CD14-positive monocyte (primary cell): ENCODE measurements around the gene ATG4B. TPM values are rescaled to one million over a fixed set of nuclear protein-coding genes. Genes with fewer than 3 reads are reported as not detected.

Source experiments
- DNase-seq, 3 donors: peaks; one replicate each; pipeline ENCODE4 v3.0.0-alpha.2; 2011 to 2022
- H2AFZ ChIP-seq: 2 replicates; pipeline ENCODE4 v1.6.0; 2012; ENCODE audit warnings: mild to moderate bottlenecking, low read depth, low read length, inconsistent platforms; ENCODE audit not compliant: insufficient read depth, poor library complexity, severe bottlenecking
- H3K27ac ChIP-seq, 2 donors: 1 replicate in 1 of 2; 2 replicates in 1 of 2; pipeline ENCODE4 v1.5.1; 2012 to 2013; ENCODE audit warnings: low read length in 2 of 2, control low read depth in 1 of 2, inconsistent platforms in 1 of 2, low read depth in 1 of 2, mild to moderate bottlenecking in 1 of 2
- H3K27me3 ChIP-seq, 2 donors: one replicate each; pipeline versions ENCODE4 v1.6.0 to v1.6.1; 2011 to 2013; ENCODE audit warnings: low read length in 2 of 2; ENCODE audit not compliant: control insufficient read depth in 2 of 2, insufficient read depth in 2 of 2
- H3K36me3 ChIP-seq, 2 donors: replicated peaks in 1 of 2; 1 replicate in 1 of 2; 2 replicates in 1 of 2; pipeline versions ENCODE4 v1.5.1 to v1.6.1; 2012 to 2013; ENCODE audit warnings: low read length in 2 of 2, control low read depth in 1 of 2, inconsistent platforms in 1 of 2, mild to moderate bottlenecking in 1 of 2; ENCODE audit not compliant: insufficient read depth in 2 of 2, control insufficient read depth in 1 of 2
- H3K4me1 ChIP-seq, 2 donors: 1 replicate in 1 of 2; 2 replicates in 1 of 2; pipeline versions ENCODE4 v1.5.1 to v1.6.1; 2012 to 2013; ENCODE audit warnings: low read length in 2 of 2, control low read depth in 1 of 2, inconsistent platforms in 1 of 2, mild to moderate bottlenecking in 1 of 2, moderate library complexity in 1 of 2; ENCODE audit not compliant: insufficient read depth in 2 of 2, control insufficient read depth in 1 of 2
- H3K4me2 ChIP-seq: replicated peaks from 2 replicates; pipeline ENCODE3; 2012; ENCODE audit warnings: low read length, moderate library complexity, mild to moderate bottlenecking; ENCODE audit not compliant: poor library complexity, severe bottlenecking; ENCODE audit errors: extremely low read depth
- H3K4me3 ChIP-seq, 3 experiments: fragments of 200-600 bp in 1 of 3; sonication (generic) in 1 of 3; replicated peaks in 1 of 3; 1 replicate in 2 of 3; 2 replicates in 1 of 3; pipeline ENCODE4 v1.5.1; 2011 to 2013; ENCODE audit warnings: low read length in 3 of 3, mild to moderate bottlenecking in 3 of 3, control low read depth in 2 of 3, low read depth in 2 of 3, inconsistent platforms in 1 of 3, moderate library complexity in 1 of 3
- H3K79me2 ChIP-seq: 2 replicates; pipeline ENCODE4 v1.6.0; 2012; ENCODE audit warnings: mild to moderate bottlenecking, control low read depth, inconsistent platforms, low read length, moderate library complexity; ENCODE audit not compliant: insufficient read depth
- H3K9ac ChIP-seq: 2 replicates; pipeline ENCODE4 v1.6.0; 2017; ENCODE audit warnings: low read length, mild to moderate bottlenecking; ENCODE audit not compliant: insufficient read depth, poor library complexity, severe bottlenecking
- H3K9me3 ChIP-seq, 2 donors: replicated peaks in 1 of 2; 1 replicate in 1 of 2; 2 replicates in 1 of 2; pipeline versions ENCODE4 v1.5.1 to v1.6.1; 2012 to 2013; ENCODE audit warnings: low read length in 2 of 2, control low read depth in 1 of 2; ENCODE audit not compliant: control insufficient read depth in 1 of 2, insufficient read depth in 1 of 2
- H4K20me1 ChIP-seq: 2 replicates; pipeline ENCODE4 v1.6.0; 2012; ENCODE audit warnings: mild to moderate bottlenecking, low read length, control low read depth, moderate library complexity; ENCODE audit not compliant: insufficient read depth
- H3K27ac Mint-ChIP-seq, 7 donors: one replicate each; pipeline ENCODE4 v1.8.0; 2020; ENCODE audit warnings: mild to moderate bottlenecking in 7 of 7, mixed read lengths in 7 of 7, moderate library complexity in 6 of 7, inconsistent platforms in 2 of 7
- H3K27me3 Mint-ChIP-seq, 3 donors: one replicate each; pipeline ENCODE4 v1.8.0; 2021 to 2022; ENCODE audit warnings: low read depth in 3 of 3, mild to moderate bottlenecking in 3 of 3, mixed read lengths in 3 of 3, moderate library complexity in 3 of 3, inconsistent platforms in 1 of 3
- H3K36me3 Mint-ChIP-seq, 2 donors: one replicate each; pipeline ENCODE4 v1.8.0; 2020; ENCODE audit warnings: mixed read lengths in 2 of 2, inconsistent platforms in 1 of 2, mild to moderate bottlenecking in 1 of 2
- H3K4me1 Mint-ChIP-seq: one replicate; pipeline ENCODE4 v1.8.0; 2020; ENCODE audit warnings: mild to moderate bottlenecking, mixed read lengths
- H3K4me3 Mint-ChIP-seq, 2 donors: one replicate each; pipeline ENCODE4 v1.8.0; 2020; ENCODE audit warnings: mild to moderate bottlenecking in 2 of 2, mixed read lengths in 2 of 2, moderate library complexity in 1 of 2
- H3K9me3 Mint-ChIP-seq, 7 donors: one replicate each; pipeline ENCODE4 v1.8.0; 2020 to 2022; ENCODE audit warnings: mixed read lengths in 7 of 7, mild to moderate bottlenecking in 6 of 7, moderate library complexity in 6 of 7, inconsistent platforms in 2 of 7
- WGBS: methylation state at CpG from one replicate; pipeline ENCODE4 v1.1.5; 2013; ENCODE audit warnings: missing lambda C conversion rate; ENCODE audit not compliant: insufficient coverage; 5-methylcytosine and 5-hydroxymethylcytosine counted together
- intact Hi-C, 2 donors: fragments of 100-400 bp; cut with micrococcal nuclease; formaldehyde crosslinking; loops; one replicate each; pipeline versions ENCODE4 v1.15.0 to v1.15.1; 2023
- polyA plus RNA-seq, 3 donors: library from polyadenylated mRNA; depleted of rRNA in 1 of 3; unstranded in 2 of 3; stranded (reverse) in 1 of 3; fragments of 300-500 nt in 2 of 3; fragments of >200 nt in 1 of 3; fragmentation: Illumina TruSeq in 2 of 3; gene quantifications; 1 replicate in 2 of 3; 2 replicates in 1 of 3; pipeline ENCODE4 v1.2.3, GENCODE V29; 2012 to 2021
- TF ChIP-seq, protein P1 (sequence below): fragments of 200-600 bp; IDR thresholded peaks from one replicate; pipeline ENCODE4 v1.8.0; 2022; ENCODE audit warnings: antibody characterized with exemption, mild to moderate bottlenecking

ATG4B gene
- polyA plus RNA-seq, 3 donors = 54.5 to 202 (median 58.9) TPM

DNA sequence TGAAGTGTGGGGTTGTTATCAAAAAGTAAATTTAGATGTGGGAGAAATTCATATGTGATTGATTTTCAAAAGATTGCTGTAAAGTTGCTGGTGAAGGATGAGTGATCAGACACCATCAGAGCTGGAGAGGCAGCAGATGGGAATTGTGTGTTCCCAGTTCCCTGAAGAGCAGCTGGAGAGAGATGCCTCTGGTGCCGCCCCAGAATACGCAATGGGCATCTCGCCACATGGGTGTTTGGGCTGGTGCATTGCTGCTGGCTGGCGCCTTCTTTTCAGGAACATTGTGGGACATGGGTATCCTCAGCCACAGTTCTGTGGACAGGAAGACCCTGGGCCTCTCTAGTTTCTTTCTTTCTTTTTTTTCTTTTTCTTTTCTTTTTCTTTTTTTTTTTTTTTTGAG is 11.9 kb downstream of the ATG4B start:
- TF ChIP-seq, protein P1, sequence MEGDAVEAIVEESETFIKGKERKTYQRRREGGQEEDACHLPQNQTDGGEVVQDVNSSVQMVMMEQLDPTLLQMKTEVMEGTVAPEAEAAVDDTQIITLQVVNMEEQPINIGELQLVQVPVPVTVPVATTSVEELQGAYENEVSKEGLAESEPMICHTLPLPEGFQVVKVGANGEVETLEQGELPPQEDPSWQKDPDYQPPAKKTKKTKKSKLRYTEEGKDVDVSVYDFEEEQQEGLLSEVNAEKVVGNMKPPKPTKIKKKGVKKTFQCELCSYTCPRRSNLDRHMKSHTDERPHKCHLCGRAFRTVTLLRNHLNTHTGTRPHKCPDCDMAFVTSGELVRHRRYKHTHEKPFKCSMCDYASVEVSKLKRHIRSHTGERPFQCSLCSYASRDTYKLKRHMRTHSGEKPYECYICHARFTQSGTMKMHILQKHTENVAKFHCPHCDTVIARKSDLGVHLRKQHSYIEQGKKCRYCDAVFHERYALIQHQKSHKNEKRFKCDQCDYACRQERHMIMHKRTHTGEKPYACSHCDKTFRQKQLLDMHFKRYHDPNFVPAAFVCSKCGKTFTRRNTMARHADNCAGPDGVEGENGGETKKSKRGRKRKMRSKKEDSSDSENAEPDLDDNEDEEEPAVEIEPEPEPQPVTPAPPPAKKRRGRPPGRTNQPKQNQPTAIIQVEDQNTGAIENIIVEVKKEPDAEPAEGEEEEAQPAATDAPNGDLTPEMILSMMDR = no peak
- no peak overlapping the region for H3K27ac ChIP-seq
- no peak overlapping the region for H3K4me2 ChIP-seq
- no peak overlapping the region for H3K9ac ChIP-seq
- no peaks in the 10 kb centered on the region for H3K9me3 ChIP-seq
- no peaks in the 10 kb centered on the region for H3K4me1 ChIP-seq
- H3K27me3 Mint-ChIP-seq = peaks cover 0 to 4% (median 3%) of the 10 kb centered on the region in 3 donors
- H3K4me3 Mint-ChIP-seq = no peak overlapping the region
- H3K79me2 ChIP-seq = peaks cover 64% of the 10 kb centered on the region
- peaks cover 73% of the 10 kb centered on the region for H4K20me1 ChIP-seq
- intact Hi-C loops = no loop called here
- no peaks in the 10 kb centered on the region for H3K9me3 Mint-ChIP-seq
- peaks cover 48% of the 10 kb centered on the region in 2 donors for H3K36me3 Mint-ChIP-seq
- H3K4me1 Mint-ChIP-seq = no peaks in the 10 kb centered on the region
- H3K36me3 ChIP-seq = peaks cover 37 to 51% of the 10 kb centered on the region in 2 donors
- 85% methylated on average over 3 of the region's 4 CpGs for WGBS
- no peak overlapping the region for H3K4me3 ChIP-seq
- DNase-seq = no peak
- H2AFZ ChIP-seq = no peak overlapping the region
- H3K27me3 ChIP-seq = no peaks in the 10 kb centered on the region
- H3K27ac Mint-ChIP-seq = no peak overlapping the region

DNA sequence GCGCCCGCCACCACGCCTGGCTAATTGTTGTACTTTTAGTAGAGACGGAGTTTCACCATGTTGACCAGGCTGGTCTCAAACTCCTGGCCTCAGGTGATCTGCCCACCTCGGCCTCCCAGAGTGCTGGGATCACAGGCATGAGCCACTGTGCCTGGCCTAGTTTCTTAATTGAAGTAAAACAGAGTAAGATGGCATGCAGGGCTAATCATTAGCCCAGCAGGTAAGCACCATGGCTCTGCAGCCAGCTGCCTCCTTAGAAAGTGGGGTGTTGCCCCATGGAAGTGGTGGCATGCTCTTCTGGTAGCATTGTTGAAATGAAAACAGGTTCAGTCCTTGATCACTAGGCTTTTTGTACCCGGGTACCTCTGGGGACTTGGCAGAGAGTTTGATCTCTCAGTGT is 12.4 kb downstream of the ATG4B start:
- DNase-seq = no peak
- intact Hi-C loops = no loop called here
- Histone ChIP-seq H3K79me2 (peaks cover 61% of the 10 kb centered on the region), H3K27me3 (no peaks in the 10 kb centered on the region), H3K9ac (no peak overlapping the region), H4K20me1 (peaks cover 68% of the 10 kb centered on the region), H2AFZ (no peak overlapping the region), H3K4me1 (no peaks in the 10 kb centered on the region), H3K4me3 (no peak overlapping the region), H3K36me3 (peaks cover 43 to 55% of the 10 kb centered on the region in 2 donors), H3K9me3 (no peaks in the 10 kb centered on the region), H3K27ac (no peak overlapping the region), H3K4me2 (no peak overlapping the region)
- Mint-ChIP-seq H3K36me3 (peaks cover 52 to 53% of the 10 kb centered on the region in 2 donors), H3K27me3 (peaks cover 0 to 3% (median 3%) of the 10 kb centered on the region in 3 donors), H3K9me3 (no peaks in the 10 kb centered on the region), H3K4me3 (no peak overlapping the region), H3K4me1 (no peaks in the 10 kb centered on the region), H3K27ac (no peak overlapping the region)
- 93% methylated on average over 3 of the region's 6 CpGs for WGBS
- TF ChIP-seq, protein P1 = no peak
